PC-9 (cell line): ENCODE results near the gene OPTC. TPM values are rescaled to one million over a fixed set of nuclear protein-coding genes. Genes with fewer than 3 reads are reported as not detected.

ENCODE experiments used
- BruUV-seq: library from RNA; stranded (reverse); fragments of 400-500 nt; replicated peaks from 2 replicates; lab custom pipeline; 2021; lab: Mats Ljungman, UMichigan
- CTCF ChIA-PET: fragments of 300-600 bp; sonication (Branson Sonifier 250); formaldehyde crosslinking; loops from one replicate; lab custom pipeline; 2022; ENCODE audit warnings: antibody characterized with exemption; lab: Charles Lee
- POLR2A ChIA-PET: fragments of 300-600 bp; sonication (Branson Sonifier 250); formaldehyde crosslinking; loops from one replicate; lab custom pipeline; 2022; ENCODE audit warnings: antibody characterized with exemption; ENCODE audit not compliant: unreplicated experiment; lab: Charles Lee
- DNase-seq, 2 experiments: peaks; one replicate each; pipeline versions ENCODE4 v3.0.0 to v3.0.0-alpha.2; 2015 to 2022; ENCODE audit warnings: mixed read lengths in 1 of 2
- H2AFZ ChIP-seq: fragments of 200-600 bp; sonication (generic); 2 replicates; pipeline ENCODE4 v1.8.1; 2017; ENCODE audit warnings: antibody characterized with exemption
- H3F3A ChIP-seq: fragments of 200-600 bp; sonication (generic); 2 replicates; pipeline ENCODE4 v1.8.1; 2017; ENCODE audit warnings: antibody characterized with exemption, mild to moderate bottlenecking, low read depth; ENCODE audit not compliant: insufficient read depth
- H3K27ac ChIP-seq: fragments of 200-600 bp; sonication (generic); 2 replicates; pipeline ENCODE4 v1.6.1; 2016; ENCODE audit warnings: mixed run types
- H3K27me3 ChIP-seq: fragments of 200-600 bp; sonication (generic); 2 replicates; pipeline ENCODE4 v1.6.1; 2016; ENCODE audit warnings: low read depth, mixed run types; ENCODE audit not compliant: insufficient read depth
- H3K36me3 ChIP-seq: fragments of 200-600 bp; sonication (generic); 2 replicates; pipeline ENCODE4 v1.6.1; 2016; ENCODE audit warnings: low read depth, mixed run types
- H3K4me1 ChIP-seq: fragments of 200-600 bp; sonication (generic); replicated peaks from 2 replicates; pipeline ENCODE4 v1.6.1; 2016; ENCODE audit warnings: mixed run types; ENCODE audit not compliant: insufficient read depth
- H3K4me2 ChIP-seq: fragments of 200-600 bp; sonication (generic); 2 replicates; pipeline ENCODE4 v1.6.1; 2017; ENCODE audit warnings: mixed run types
- H3K4me3 ChIP-seq: fragments of 200-600 bp; sonication (generic); 2 replicates; pipeline ENCODE4 v1.6.1; 2016; ENCODE audit warnings: mixed run types
- H3K79me2 ChIP-seq: fragments of 200-600 bp; sonication (generic); 2 replicates; pipeline ENCODE4 v1.6.1; 2017; ENCODE audit warnings: low read depth, mixed run types
- H3K9me2 ChIP-seq: fragments of 200-600 bp; sonication (generic); 2 replicates; pipeline ENCODE4 v1.8.1; 2017; ENCODE audit warnings: mild to moderate bottlenecking; ENCODE audit not compliant: insufficient read depth
- H3K9me3 ChIP-seq: fragments of 200-600 bp; sonication (generic); 2 replicates; pipeline ENCODE4 v1.8.1; 2016; ENCODE audit warnings: low read depth; ENCODE audit not compliant: insufficient read depth
- H4K20me1 ChIP-seq: fragments of 200-600 bp; sonication (generic); 2 replicates; pipeline ENCODE4 v1.8.1; 2017; ENCODE audit not compliant: insufficient read depth
- EZH2 ChIP-seq: fragments of 200-600 bp; sonication (generic); IDR thresholded peaks from 2 replicates; pipeline ENCODE4 v1.8.0; 2017; ENCODE audit warnings: antibody characterized with exemption, low read depth
- intact Hi-C: fragments of 100-400 bp; cut with micrococcal nuclease; formaldehyde crosslinking; loops from one replicate; pipeline ENCODE4 v1.10.0; 2022; ENCODE audit not compliant: unreplicated experiment
- total RNA-seq: library from RNA; stranded (reverse); gene quantifications from 2 replicates; pipeline ENCODE4 v1.2.3, GENCODE V29; 2021
- TF ChIP-seq, protein P1 (sequence below): fragments of 200-600 bp; sonication (generic); conservative IDR thresholded peaks from 2 replicates; pipeline ENCODE4 v1.6.1; 2017; ENCODE audit warnings: mixed run types, antibody characterized with exemption, mild to moderate bottlenecking, moderate library complexity

Gene OPTC
- total RNA-seq, 1 experiment from 2014 or later = not detected

DNA sequence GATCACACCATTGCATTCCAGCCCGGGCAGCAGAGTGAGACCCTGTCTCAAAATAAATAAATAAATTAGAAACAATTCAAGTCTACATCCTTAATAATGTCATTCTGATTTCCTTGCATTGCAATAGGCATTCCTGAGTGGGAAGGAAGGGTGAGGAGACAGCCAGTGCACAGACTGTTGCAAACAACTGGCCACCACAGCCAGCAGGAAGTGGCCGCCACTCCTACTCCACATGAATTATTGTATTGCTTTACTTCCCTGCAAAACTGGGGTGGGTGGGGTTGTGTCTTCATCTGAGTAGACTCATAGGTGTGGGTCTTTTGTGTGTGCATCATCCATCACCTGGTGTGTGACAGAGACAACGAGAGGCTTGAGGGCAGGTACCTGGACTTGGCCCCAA is 60.1 kb downstream of the OPTC start:
- Histone ChIP-seq H4K20me1 (no peaks in the 10 kb centered on the region), H3K27me3 (no peaks in the 10 kb centered on the region), H3K4me3 (no peak overlapping the region), H3K36me3 (no peaks in the 10 kb centered on the region), H3K4me1 (peaks cover 84% of the 10 kb centered on the region), H3K27ac (no peak overlapping the region), H3K9me3 (no peaks in the 10 kb centered on the region), H3K4me2 (no peak overlapping the region), H3F3A (peaks cover 34% of the 10 kb centered on the region), H2AFZ (no peak overlapping the region), H3K9me2 (no peaks in the 10 kb centered on the region), H3K79me2 (no peaks in the 10 kb centered on the region)
- no peak for DNase-seq
- ChIA-PET CTCF (no interaction called here), POLR2A (no interaction called here)
- intact Hi-C loops = no loop called here
- BruUV-seq = no TSS peak
- TF ChIP-seq, protein P1, sequence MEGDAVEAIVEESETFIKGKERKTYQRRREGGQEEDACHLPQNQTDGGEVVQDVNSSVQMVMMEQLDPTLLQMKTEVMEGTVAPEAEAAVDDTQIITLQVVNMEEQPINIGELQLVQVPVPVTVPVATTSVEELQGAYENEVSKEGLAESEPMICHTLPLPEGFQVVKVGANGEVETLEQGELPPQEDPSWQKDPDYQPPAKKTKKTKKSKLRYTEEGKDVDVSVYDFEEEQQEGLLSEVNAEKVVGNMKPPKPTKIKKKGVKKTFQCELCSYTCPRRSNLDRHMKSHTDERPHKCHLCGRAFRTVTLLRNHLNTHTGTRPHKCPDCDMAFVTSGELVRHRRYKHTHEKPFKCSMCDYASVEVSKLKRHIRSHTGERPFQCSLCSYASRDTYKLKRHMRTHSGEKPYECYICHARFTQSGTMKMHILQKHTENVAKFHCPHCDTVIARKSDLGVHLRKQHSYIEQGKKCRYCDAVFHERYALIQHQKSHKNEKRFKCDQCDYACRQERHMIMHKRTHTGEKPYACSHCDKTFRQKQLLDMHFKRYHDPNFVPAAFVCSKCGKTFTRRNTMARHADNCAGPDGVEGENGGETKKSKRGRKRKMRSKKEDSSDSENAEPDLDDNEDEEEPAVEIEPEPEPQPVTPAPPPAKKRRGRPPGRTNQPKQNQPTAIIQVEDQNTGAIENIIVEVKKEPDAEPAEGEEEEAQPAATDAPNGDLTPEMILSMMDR = no peak
- TF ChIP-seq EZH2 = no peak

DNA sequence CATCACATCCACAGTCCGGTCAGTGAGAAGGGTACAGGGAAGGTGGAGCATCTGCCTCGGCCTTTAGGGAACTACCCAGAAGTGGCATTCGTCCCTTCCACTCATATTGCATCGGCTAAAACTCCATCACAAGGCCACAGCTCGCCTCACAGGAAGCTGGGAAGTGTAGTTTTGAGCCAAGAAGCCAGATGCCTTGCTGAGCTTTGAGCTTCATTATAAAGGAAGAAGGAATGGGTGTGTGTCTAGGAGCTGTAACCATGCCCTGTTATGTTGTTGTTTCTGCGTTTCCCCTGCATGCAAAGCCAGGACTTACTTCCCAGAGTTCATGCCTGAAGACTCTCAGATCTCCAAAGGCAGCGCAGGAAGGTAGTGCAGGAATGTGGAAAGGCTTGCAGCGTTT is 61.1 kb downstream of the OPTC start:
- intact Hi-C loops = loop anchor here (5.0 kb wide), 2 partner anchors 43 to 72 kb away; partner anchors contain the start of gene ATP2B4
- no peaks in the 10 kb centered on the region for H3K9me3 ChIP-seq
- ChIA-PET CTCF (no interaction called here), POLR2A (no interaction called here)
- H2AFZ ChIP-seq = no peak overlapping the region
- TF ChIP-seq EZH2 = no peak
- TF ChIP-seq, protein P1 = no peak
- H3K4me1 ChIP-seq = peaks cover 80% of the 10 kb centered on the region
- no peaks in the 10 kb centered on the region for H3K9me2 ChIP-seq
- DNase-seq = no peak
- H3F3A ChIP-seq = peaks cover 34% of the 10 kb centered on the region
- H3K27ac ChIP-seq = no peak overlapping the region
- H3K4me3 ChIP-seq = no peak overlapping the region
- no TSS peak for BruUV-seq
- H3K27me3 ChIP-seq = no peaks in the 10 kb centered on the region
- H4K20me1 ChIP-seq = no peaks in the 10 kb centered on the region
- no peaks in the 10 kb centered on the region for H3K79me2 ChIP-seq
- no peaks in the 10 kb centered on the region for H3K36me3 ChIP-seq
- no peak overlapping the region for H3K4me2 ChIP-seq

DNA sequence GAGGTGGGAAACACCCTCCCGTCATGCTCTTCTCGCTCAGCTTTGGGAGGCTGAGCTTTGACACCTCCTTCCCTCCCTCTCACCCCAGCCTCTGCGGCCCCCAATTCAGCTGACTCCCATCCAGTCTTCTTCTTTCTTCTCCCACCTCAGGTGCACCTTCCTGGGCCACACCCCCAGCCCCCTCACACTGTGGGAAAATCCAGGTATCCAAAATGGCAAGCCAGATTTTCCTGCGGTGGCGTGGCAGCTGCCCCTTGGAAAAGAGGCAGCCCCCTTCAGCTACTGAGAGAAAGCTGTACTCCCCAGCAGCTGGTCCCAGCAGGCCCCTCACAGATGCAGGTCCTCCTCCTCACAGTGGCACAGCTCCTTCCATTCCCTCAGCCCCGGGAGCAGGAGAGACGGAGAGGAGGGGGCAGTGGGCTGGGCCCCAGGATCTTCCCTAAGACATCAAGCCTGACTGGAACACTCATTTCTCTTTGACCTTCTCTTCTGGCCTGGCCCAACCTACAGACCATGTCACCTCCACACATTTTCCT is 61.6 kb downstream of the OPTC start:
- Histone ChIP-seq H3K9me2 (no peaks in the 10 kb centered on the region), H3F3A (peaks cover 39% of the 10 kb centered on the region), H3K4me3 (no peak overlapping the region), H3K79me2 (no peaks in the 10 kb centered on the region), H2AFZ (no peak overlapping the region), H3K27me3 (no peaks in the 10 kb centered on the region), H3K27ac (no peak overlapping the region), H3K36me3 (no peaks in the 10 kb centered on the region), H3K4me1 (peaks cover 76% of the 10 kb centered on the region), H3K9me3 (no peaks in the 10 kb centered on the region), H3K4me2 (peak overlapping the region; percentile 27), H4K20me1 (no peaks in the 10 kb centered on the region)
- CTCF ChIA-PET = no interaction called here
- intact Hi-C loops = loop anchor here (5.0 kb wide), 2 partner anchors 43 to 72 kb away; partner anchors contain the start of gene ATP2B4
- no TSS peak for BruUV-seq
- no peak for DNase-seq
- TF ChIP-seq EZH2 = no peak
- TF ChIP-seq, protein P1 = no peak
- POLR2A ChIA-PET = interaction anchor here (0.5 kb wide), 1 partner anchor 53 kb away, joined by 3 read pairs; no protein-coding TSS in a partner anchor
